Measurements from ENCODE around the gene FAF1. TPM values are rescaled to one million over a fixed set of nuclear protein-coding genes. Genes with fewer than 3 reads are reported as not detected.
"Not testable (repeated sequence)": the region's sequence is repeated elsewhere in the genome, so short reads cannot be mapped to it uniquely, and the experiment has no call there.

The FAF1 gene
- total RNA-seq, 6 experiments from 2014 or later: 24.1 to 32.4 (median 31.6) TPM

DNA sequence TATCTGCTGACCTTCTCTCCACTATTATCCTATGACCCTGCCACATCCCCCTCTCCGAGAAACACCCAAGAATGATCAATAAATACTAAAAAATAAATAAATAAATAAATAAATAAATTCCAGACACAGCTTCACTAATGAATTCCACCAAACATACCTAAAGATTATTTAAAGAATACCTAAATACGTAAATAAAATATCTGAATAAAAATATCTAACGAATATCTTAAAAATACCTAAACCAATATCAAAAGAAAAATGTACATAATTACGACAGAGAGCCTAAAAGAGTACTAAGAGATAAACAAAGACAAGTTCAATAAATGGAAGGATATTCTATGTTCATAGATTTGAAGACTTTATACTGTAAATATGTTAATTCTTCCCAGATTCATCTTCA is 132.5 kb downstream of the FAF1 start:
- intact Hi-C loops (cut with DNase I): no loop called here
- no peaks in the 10 kb centered on the region for H3K36me3 ChIP-seq
- no peak overlapping the region for H3K4me3 ChIP-seq
- no peak overlapping the region for H3K27ac ChIP-seq
- no peaks in the 10 kb centered on the region for H3K27me3 ChIP-seq
- no peak for DNase-seq
- TF ChIP-seq CTCF (IDR thresholded peaks at IDR 0.05) (no peak), POLR2A (IDR thresholded peaks at IDR 0.05) (no peak)
- ATAC-seq: no peak
- no peaks in the 10 kb centered on the region for H3K9me3 ChIP-seq
- H3K4me1 ChIP-seq: peaks cover 0 to 9% (median 2%) of the 10 kb centered on the region in 4 donors
- 88% methylated on average over 4 of the region's 4 CpGs for WGBS (ENCODE audit: insufficient coverage, low coverage, low lambda C conversion rate, missing lambda C conversion rate)

- H3K27ac ChIP-seq; H3K9me3 ChIP-seq; H3K27me3 ChIP-seq; H3K4me3 ChIP-seq; DNase-seq; intact Hi-C loops (cut with DNase I); ATAC-seq; H3K4me1 ChIP-seq; H3K36me3 ChIP-seq: not testable (repeated sequence)
- WGBS (ENCODE audit: insufficient coverage, low coverage, low lambda C conversion rate, missing lambda C conversion rate): 89% methylated on average over 8 of the region's 21 CpGs
Observed at GRCh38 chr1:50826792-50827191, 133.3 kb downstream of the FAF1 start.

DNA sequence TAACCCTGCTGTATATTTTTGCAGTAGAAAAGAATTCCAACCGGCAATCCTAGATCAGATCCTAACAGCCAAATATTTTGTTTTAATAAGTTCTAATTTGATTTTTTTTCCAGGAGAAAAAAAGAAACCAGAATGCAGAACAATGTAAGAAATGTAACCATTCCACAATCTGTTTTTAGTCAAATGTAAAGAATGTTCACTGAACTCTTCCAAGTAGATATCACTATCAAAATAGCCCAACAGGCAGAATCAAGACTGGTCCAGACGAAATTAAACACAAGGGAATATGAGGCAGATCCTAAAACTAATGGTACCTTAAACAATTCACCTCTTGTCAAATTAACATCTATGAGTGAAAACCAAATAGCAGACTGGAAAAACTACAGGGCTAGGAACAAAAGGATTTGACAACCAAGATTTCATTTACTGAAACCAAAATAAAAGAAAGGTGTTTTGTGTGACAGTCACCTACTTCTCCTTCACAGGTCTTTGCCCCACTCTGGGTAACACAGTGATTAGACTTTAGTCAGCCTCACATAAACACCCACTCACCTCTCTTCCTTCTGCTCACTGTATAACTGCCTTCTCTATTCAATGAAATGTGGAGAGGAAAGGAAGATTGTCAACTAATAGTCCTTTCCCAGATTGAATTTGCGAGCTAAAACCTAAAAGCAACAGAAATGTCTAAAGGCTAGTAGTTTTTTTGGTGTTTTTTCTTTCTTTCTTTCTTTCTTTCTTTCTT is 137.9 kb downstream of the FAF1 start:
- Histone ChIP-seq H3K4me3 (no peak overlapping the region), H3K4me1 (peaks cover 0 to 3% (median 0%) of the 10 kb centered on the region in 4 donors), H3K36me3 (no peaks in the 10 kb centered on the region), H3K27ac (no peak overlapping the region), H3K9me3 (no peaks in the 10 kb centered on the region), H3K27me3 (no peaks in the 10 kb centered on the region)
- ATAC-seq: peak in 2 of 4 donors; percentile 51 to 60
- no peak for DNase-seq
- no peak for TF ChIP-seq POLR2A (IDR thresholded peaks at IDR 0.05)
- TF ChIP-seq CTCF (IDR thresholded peaks at IDR 0.05): no peak
- 88% methylated on average over 3 of the region's 3 CpGs for WGBS (ENCODE audit: insufficient coverage, low coverage, low lambda C conversion rate, missing lambda C conversion rate)
- intact Hi-C loops (cut with DNase I): no loop called here

GRCh38 chr1:50820545-50820944 is 139.5 kb downstream of the FAF1 start:
- H3K9me3 ChIP-seq: no peaks in the 10 kb centered on the region
- ATAC-seq (no peak), DNase-seq (no peak)
- H3K4me3 ChIP-seq: no peak overlapping the region
- no peak for TF ChIP-seq POLR2A (IDR thresholded peaks at IDR 0.05)
- TF ChIP-seq CTCF (IDR thresholded peaks at IDR 0.05): no peak
- H3K4me1 ChIP-seq: peaks cover 0 to 3% (median 0%) of the 10 kb centered on the region in 4 donors
- intact Hi-C loops (cut with DNase I): no loop called here
- no peaks in the 10 kb centered on the region for H3K27me3 ChIP-seq
- no peak overlapping the region for H3K27ac ChIP-seq
- H3K36me3 ChIP-seq: no peaks in the 10 kb centered on the region
- 75% methylated on average over 1 of the region's 2 CpGs for WGBS (ENCODE audit: insufficient coverage, low coverage, low lambda C conversion rate, missing lambda C conversion rate)

GRCh38 chr1:50812346-50812745 is 147.7 kb downstream of the FAF1 start:
- Histone ChIP-seq H3K9me3 (no peaks in the 10 kb centered on the region), H3K27ac (no peak overlapping the region), H3K36me3 (no peaks in the 10 kb centered on the region), H3K4me1 (peaks cover 0 to 12% (median 4%) of the 10 kb centered on the region in 4 donors), H3K27me3 (no peaks in the 10 kb centered on the region), H3K4me3 (no peak overlapping the region)
- ATAC-seq (no peak), DNase-seq (no peak)
- intact Hi-C loops (cut with DNase I): no loop called here
- 94% methylated on average over 4 of the region's 4 CpGs for WGBS (ENCODE audit: insufficient coverage, low coverage, low lambda C conversion rate, missing lambda C conversion rate)
- TF ChIP-seq POLR2A (IDR thresholded peaks at IDR 0.05) (no peak), CTCF (IDR thresholded peaks at IDR 0.05) (no peak)

All from right lobe of liver (tissue), 6 donors.